H1 (cell line): ENCODE data around the gene TMSB15C. TPM values are rescaled to one million over a fixed set of nuclear protein-coding genes. Genes with fewer than 3 reads are reported as not detected.

Source experiments
- CTCF ChIA-PET: fragments of 300-600 bp; sonication (Branson Sonifier 250); formaldehyde crosslinking; loops from one replicate; lab custom pipeline; 2021; ENCODE audit not compliant: partially characterized antibody; lab: Charles Lee
- POLR2A ChIA-PET: fragments of 300-600 bp; sonication (Branson Sonifier 250); formaldehyde crosslinking; loops from one replicate; lab custom pipeline; 2021; ENCODE audit warnings: inconsistent platforms; ENCODE audit not compliant: partially characterized antibody; lab: Charles Lee
- DNase-seq, 2 experiments: peaks; one replicate each; pipeline versions ENCODE4 v3.0.0 to v3.0.0-alpha.2; 2010 to 2022; ENCODE audit warnings: low spot score in 2 of 2, low read depth in 1 of 2, mixed read lengths in 1 of 2
- FAIRE-seq: peaks from 2 replicates; lab custom pipeline; 2011; peaks lifted over from hg19 to GRCh38; lab: Jason Lieb, UNC
- H2AFZ ChIP-seq: 2 replicates; pipeline ENCODE4 v1.8.1; 2012; ENCODE audit warnings: low read length, inconsistent platforms
- H2AK5ac ChIP-seq: 2 replicates; pipeline ENCODE4 v1.6.1; 2013; ENCODE audit warnings: low read depth, low read length
- H2BK120ac ChIP-seq: replicated peaks from 2 replicates; pipeline ENCODE3; 2013; ENCODE audit warnings: low read depth, low read length, inconsistent platforms
- H2BK12ac ChIP-seq: 2 replicates; pipeline ENCODE4 v1.6.1; 2013; ENCODE audit warnings: low read depth, low read length
- H2BK15ac ChIP-seq: 2 replicates; pipeline ENCODE4 v1.6.1; 2013; ENCODE audit warnings: low read length
- H2BK20ac ChIP-seq: 2 replicates; pipeline ENCODE4 v1.6.1; 2013; ENCODE audit warnings: low read length
- H2BK5ac ChIP-seq: 2 replicates; pipeline ENCODE4 v1.6.1; 2013; ENCODE audit warnings: low read depth, low read length
- H3K14ac ChIP-seq: 2 replicates; pipeline ENCODE4 v1.6.1; 2013; ENCODE audit warnings: inconsistent platforms; ENCODE audit not compliant: insufficient read length
- H3K18ac ChIP-seq: 2 replicates; pipeline ENCODE4 v1.6.1; 2013; ENCODE audit warnings: low read length; ENCODE audit errors: extremely low read depth
- H3K23ac ChIP-seq: 2 replicates; pipeline ENCODE4 v1.6.1; 2013; ENCODE audit warnings: inconsistent platforms; ENCODE audit not compliant: insufficient read length
- H3K23me2 ChIP-seq: 2 replicates; pipeline ENCODE4 v1.6.1; 2013; ENCODE audit warnings: low read depth, low read length
- H3K27ac ChIP-seq: 2 replicates; pipeline ENCODE4 v1.6.1; 2011; ENCODE audit warnings: low read depth, low read length, inconsistent platforms
- H3K27me3 ChIP-seq, 4 experiments: replicated peaks in 1 of 4; 1 replicate in 1 of 4; 2 replicates in 3 of 4; pipeline versions ENCODE4 v1.6.1 to v1.8.1; 2011 to 2013; ENCODE audit warnings: low read length in 3 of 4, mild to moderate bottlenecking in 3 of 4, inconsistent platforms in 2 of 4, mixed read lengths in 2 of 4, moderate library complexity in 1 of 4; ENCODE audit not compliant: control insufficient read depth in 3 of 4, insufficient read depth in 3 of 4; ENCODE audit errors: extremely low read depth in 1 of 4
- H3K36me3 ChIP-seq, 4 experiments: 2 replicates each; pipeline versions ENCODE4 v1.6.1 to v1.8.1; 2011 to 2013; ENCODE audit warnings: mild to moderate bottlenecking in 4 of 4, low read length in 3 of 4, moderate library complexity in 2 of 4, control low read depth in 1 of 4, inconsistent platforms in 1 of 4; ENCODE audit not compliant: insufficient read depth in 4 of 4, control insufficient read depth in 2 of 4
- H3K4ac ChIP-seq: replicated peaks from 2 replicates; pipeline ENCODE3; 2013; ENCODE audit warnings: low read length, low read depth, mixed read lengths, inconsistent platforms; ENCODE audit not compliant: insufficient read length
- H3K4me1 ChIP-seq, 4 experiments: replicated peaks in 1 of 4; 1 replicate in 1 of 4; 2 replicates in 3 of 4; pipeline versions ENCODE4 v1.6.1 to v1.8.1; 2011 to 2013; ENCODE audit warnings: low read length in 3 of 4, inconsistent platforms in 2 of 4, mixed read lengths in 1 of 4; ENCODE audit not compliant: insufficient read depth in 4 of 4, control insufficient read depth in 3 of 4
- H3K4me2 ChIP-seq, 2 experiments: 2 replicates each; pipeline versions ENCODE4 v1.6.1 to v1.8.1; 2011 to 2013; ENCODE audit warnings: low read depth in 2 of 2, low read length in 2 of 2, control low read depth in 1 of 2, inconsistent platforms in 1 of 2, mild to moderate bottlenecking in 1 of 2; ENCODE audit not compliant: insufficient read depth in 1 of 2
- H3K4me3 ChIP-seq, 4 experiments: fragments of 200-600, 300-600 bp in 1 of 4; sonication (generic), shearing (Covaris generic), sonication (Bioruptor Twin) in 1 of 4; 2 replicates each; pipeline versions ENCODE4 v1.5.1 to v1.8.1; 2011 to 2016; ENCODE audit warnings: low read length in 4 of 4, low read depth in 3 of 4, control low read depth in 2 of 4, inconsistent platforms in 2 of 4, mild to moderate bottlenecking in 2 of 4, mixed read lengths in 1 of 4, moderate library complexity in 1 of 4; ENCODE audit not compliant: insufficient read depth in 2 of 4; ENCODE audit errors: extremely low read depth in 1 of 4
- H3K56ac ChIP-seq: replicated peaks from 2 replicates; pipeline ENCODE3; 2013; ENCODE audit warnings: low read depth, mild to moderate bottlenecking, mixed read lengths, low read length, inconsistent platforms; ENCODE audit not compliant: insufficient read length
- H3K79me1 ChIP-seq: 2 replicates; pipeline ENCODE4 v1.6.1; 2013; ENCODE audit warnings: low read depth, low read length, control low read depth
- H3K79me2 ChIP-seq, 2 experiments: 2 replicates each; pipeline versions ENCODE4 v1.6.1 to v1.8.1; 2012 to 2013; ENCODE audit warnings: low read length in 2 of 2, mild to moderate bottlenecking in 2 of 2, inconsistent platforms in 1 of 2; ENCODE audit not compliant: insufficient read depth in 2 of 2, control insufficient read depth in 1 of 2
- H3K9ac ChIP-seq, 4 experiments: replicated peaks in 1 of 4; 1 replicate in 1 of 4; 2 replicates in 3 of 4; pipeline versions ENCODE4 v1.6.1 to v1.8.1; 2011 to 2013; ENCODE audit warnings: low read depth in 3 of 4, low read length in 3 of 4, control low read depth in 2 of 4, mild to moderate bottlenecking in 2 of 4, moderate library complexity in 2 of 4, inconsistent platforms in 1 of 4; ENCODE audit errors: extremely low read depth in 1 of 4
- H3K9me3 ChIP-seq, 2 experiments: 2 replicates each; pipeline versions ENCODE4 v1.6.1 to v1.8.1; 2012 to 2013; ENCODE audit warnings: mild to moderate bottlenecking in 2 of 2, moderate library complexity in 2 of 2, control low read depth in 1 of 2, inconsistent platforms in 1 of 2, low read depth in 1 of 2, low read length in 1 of 2, mixed read lengths in 1 of 2; ENCODE audit not compliant: insufficient read depth in 2 of 2
- H4K20me1 ChIP-seq, 2 experiments: replicated peaks in 1 of 2; 2 replicates each; pipeline versions ENCODE3 to v1.8.1; 2011 to 2013; ENCODE audit warnings: inconsistent platforms in 2 of 2, low read length in 2 of 2, mild to moderate bottlenecking in 1 of 2; ENCODE audit not compliant: insufficient read depth in 2 of 2, control insufficient read depth in 1 of 2
- H4K5ac ChIP-seq: 2 replicates; pipeline ENCODE4 v1.6.1; 2013; ENCODE audit warnings: low read length, low read depth, mixed read lengths, inconsistent platforms; ENCODE audit not compliant: insufficient read length
- H4K8ac ChIP-seq: 2 replicates; pipeline ENCODE4 v1.8.0; 2013; ENCODE audit warnings: mild to moderate bottlenecking, moderate library complexity, low read length, inconsistent platforms; ENCODE audit not compliant: insufficient read depth; ENCODE audit errors: extremely low read depth
- H4K91ac ChIP-seq: replicated peaks from 2 replicates; pipeline ENCODE3; 2013; ENCODE audit warnings: low read length, mixed read lengths, inconsistent platforms; ENCODE audit not compliant: insufficient read length
- CEBPB ChIP-seq: IDR thresholded peaks from 2 replicates; pipeline ENCODE4 v1.6.1; 2012; ENCODE audit warnings: low read depth, low read length
- RNF2 ChIP-seq: fragments of 200-900, 300-1000 bp; sonication (generic); IDR thresholded peaks from 2 replicates; pipeline ENCODE4 v1.7.1; 2016; ENCODE audit warnings: borderline replicate concordance, low read depth, mild to moderate bottlenecking, antibody characterized with exemption, low read length; ENCODE audit not compliant: poor library complexity, severe bottlenecking; ENCODE audit errors: missing control alignments
- RXRA ChIP-seq: IDR thresholded peaks from 2 replicates; pipeline ENCODE4 v1.6.1; 2011; ENCODE audit warnings: low read depth, mild to moderate bottlenecking, low read length, moderate library complexity; ENCODE audit not compliant: insufficient read depth
- SP2 ChIP-seq: IDR thresholded peaks from 2 replicates; pipeline ENCODE4 v1.6.1; 2012; ENCODE audit warnings: mild to moderate bottlenecking, low read length, inconsistent platforms
- TAF1 ChIP-seq: IDR thresholded peaks from 2 replicates; pipeline ENCODE4 v1.6.1; 2011; ENCODE audit warnings: mild to moderate bottlenecking, low read depth, low read length
- WGBS, 2 experiments: shearing (Covaris generic) in 1 of 2; methylation state at CpG; one replicate each; pipeline versions ENCODE4 v1.1.6 to v1.1.7; 2013 to 2015; ENCODE audit warnings: low lambda C conversion rate in 2 of 2, mixed read lengths in 2 of 2, inconsistent platforms in 1 of 2, low coverage in 1 of 2, missing lambda C conversion rate in 1 of 2; ENCODE audit not compliant: insufficient replicate concordance in 2 of 2, insufficient coverage in 1 of 2, insufficient read length in 1 of 2; ENCODE audit errors: extremely low coverage in 1 of 2, missing lambda C conversion rate in 1 of 2; 5-methylcytosine and 5-hydroxymethylcytosine counted together
- polyA plus RNA-seq, 7 experiments: library from polyadenylated mRNA; depleted of rRNA in 3 of 7; stranded (reverse) in 5 of 7; unstranded in 2 of 7; fragments of >200 nt in 5 of 7; fragments of 200-250 nt in 2 of 7; gene quantifications; 1 replicate in 5 of 7; 2 replicates in 1 of 7; 4 replicates in 1 of 7; pipeline versions ENCODE4 v1.2.1 to v1.2.3, GENCODE V29; 2011 to 2013; ENCODE audit warnings: missing spikeins in 2 of 7, mixed read lengths in 2 of 7
- total RNA-seq: library from RNA; stranded (reverse); fragmentation: NEBNext Ultra II Directional; extraction: Animal tissue kit (Norgen Biotek cat#: 25700); gene quantifications from 2 replicates; pipeline ENCODE4 v1.2.1, GENCODE V29; 2021
- TF ChIP-seq, protein P1 (sequence below): IDR thresholded peaks from 2 replicates; pipeline ENCODE4 v1.6.1; 2012; ENCODE audit warnings: inconsistent platforms

The TMSB15C gene
- total and polyA plus RNA-seq, 2 of the 8 experiments (the other 6 are each of a cell fraction or from before 2014, with no cell fraction given), result 1.5 to 2.6 TPM

DNA sequence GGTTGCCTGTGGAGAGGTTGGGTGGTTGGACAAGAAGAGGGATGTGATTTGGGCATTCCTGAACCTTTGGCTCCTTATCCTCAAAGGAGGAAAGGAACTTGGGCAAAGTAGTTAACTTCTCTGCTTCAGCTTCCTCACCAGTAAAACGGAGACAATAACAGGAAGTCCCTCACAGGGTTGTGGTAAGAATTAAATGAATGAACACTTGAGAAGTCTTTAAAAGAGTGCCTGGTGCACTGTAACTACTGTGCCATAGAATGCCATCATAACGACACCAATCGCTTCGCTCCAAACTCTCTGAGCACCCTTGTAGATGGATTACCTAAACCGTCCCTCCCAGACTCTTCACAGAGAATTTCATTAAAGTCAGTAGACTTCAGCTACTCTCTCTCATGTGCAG is 46.8 kb upstream of the TMSB15C start:
- no peak for FAIRE-seq
- Histone ChIP-seq H2BK15ac (no peak overlapping the region), H3K27ac (no peak overlapping the region), H4K8ac (no peak overlapping the region), H3K23ac (no peak overlapping the region), H3K9me3 (no peaks in the 10 kb centered on the region), H3K4ac (no peak overlapping the region), H3K4me2 (no peak overlapping the region), H3K4me3 (no peak overlapping the region), H4K91ac (no peak overlapping the region), H2BK120ac (no peak overlapping the region), H3K79me2 (no peaks in the 10 kb centered on the region), H3K56ac (no peak overlapping the region), H3K18ac (no peak overlapping the region), H2BK12ac (no peak overlapping the region), H3K79me1 (no peaks in the 10 kb centered on the region), H2BK5ac (no peak overlapping the region), H4K20me1 (no peaks in the 10 kb centered on the region), H2AK5ac (no peak overlapping the region), H2BK20ac (no peak overlapping the region), H3K9ac (no peak overlapping the region), H4K5ac (no peak overlapping the region), H3K27me3 (no peaks in the 10 kb centered on the region), H3K36me3 (no peaks in the 10 kb centered on the region), H3K4me1 (no peaks in the 10 kb centered on the region), H3K14ac (no peak overlapping the region), H3K23me2 (no peaks in the 10 kb centered on the region), H2AFZ (no peak overlapping the region)
- POLR2A ChIA-PET, result interaction anchor here (0.9 kb wide), 1 partner anchor 10 kb away, joined by 3 read pairs; the partner anchor contains the start of gene ZCCHC18
- TF ChIP-seq RXRA, result no peak
- TF ChIP-seq TAF1, result no peak
- no peak for TF ChIP-seq RNF2
- TF ChIP-seq SP2, result no peak
- TF ChIP-seq, protein P1, sequence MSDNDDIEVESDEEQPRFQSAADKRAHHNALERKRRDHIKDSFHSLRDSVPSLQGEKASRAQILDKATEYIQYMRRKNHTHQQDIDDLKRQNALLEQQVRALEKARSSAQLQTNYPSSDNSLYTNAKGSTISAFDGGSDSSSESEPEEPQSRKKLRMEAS, result no peak
- TF ChIP-seq CEBPB, result no peak
- 78% methylated on average over 5 of the region's 5 CpGs; no CpG with 5 or more reads in 1 of the 2 experiments for WGBS, 2 experiments
- no peak for DNase-seq
- CTCF ChIA-PET, result interaction anchor here (1.8 to 4.1 kb wide), 2 partner anchors 10 to 14 kb away, joined by 6 to 13 read pairs; partner anchors contain the start of gene ZCCHC18
